ENCODE data around the gene ATP2B3. TPM values are rescaled to one million over a fixed set of nuclear protein-coding genes. Genes with fewer than 3 reads are reported as not detected.

Gene ATP2B3
- polyA plus RNA-seq, 3 donors = 0.01 TPM; not detected in 2

DNA sequence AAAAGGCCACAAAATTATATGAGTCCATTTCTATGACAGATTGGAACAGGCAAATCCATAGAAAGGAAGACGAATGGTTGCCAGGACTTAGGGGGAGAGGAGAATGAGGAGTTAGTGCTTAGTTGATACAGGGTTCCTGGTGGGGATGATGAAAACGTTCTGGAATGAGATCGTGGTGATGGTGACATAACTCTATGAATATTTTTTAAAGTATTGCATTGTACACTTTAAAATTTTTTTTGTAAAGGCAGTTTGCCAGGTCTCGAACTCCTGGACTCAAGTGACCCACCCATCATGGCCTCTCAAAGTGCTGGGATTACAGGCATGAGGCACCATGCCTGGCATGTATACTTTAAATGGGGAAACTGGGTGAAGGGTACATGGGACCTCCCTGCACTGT lies 91.4 kb downstream of the ATP2B3 start:
- Mint-ChIP-seq H3K4me1 (peaks cover 25% of the 10 kb centered on the region), H3K27me3 (ENCODE audit: low read depth in 3 of 3) (peaks cover 9 to 37% (median 28%) of the 10 kb centered on the region in 3 donors), H3K9me3 (peaks cover 0 to 11% (median 5%) of the 10 kb centered on the region in 7 donors), H3K27ac (peak overlapping the region in 5 of 7 donors; percentile 12 to 69 (median 47)), H3K36me3 (no peaks in the 10 kb centered on the region), H3K4me3 (peak overlapping the region in 1 of 2 donors; percentile 13)
- no peak for DNase-seq
- no peaks in the 10 kb centered on the region for H3K9me3 ChIP-seq (replicated peaks in 1 of 2; ENCODE audit: control insufficient read depth in 1 of 2, insufficient read depth in 1 of 2, low read length in 2 of 2)
- H3K27me3 ChIP-seq (ENCODE audit: control insufficient read depth in 2 of 2, insufficient read depth in 2 of 2, low read length in 2 of 2) = peaks cover 0 to 8% of the 10 kb centered on the region in 2 donors
- no peak overlapping the region for H3K4me3 ChIP-seq (replicated peaks in 1 of 3; ENCODE audit: low read depth in 2 of 3, low read length in 3 of 3)
- H3K9ac ChIP-seq (ENCODE audit: insufficient read depth, low read length, poor library complexity, severe bottlenecking) = no peak overlapping the region
- H2AFZ ChIP-seq (ENCODE audit: insufficient read depth, low read depth, low read length, poor library complexity, severe bottlenecking) = no peak overlapping the region
- H3K79me2 ChIP-seq (ENCODE audit: insufficient read depth, low read length) = no peaks in the 10 kb centered on the region
- peaks cover 17 to 22% of the 10 kb centered on the region in 2 donors for H3K4me1 ChIP-seq (ENCODE audit: control insufficient read depth in 1 of 2, insufficient read depth in 2 of 2, low read length in 2 of 2)
- no peaks in the 10 kb centered on the region for H4K20me1 ChIP-seq (ENCODE audit: insufficient read depth, low read length)
- H3K27ac ChIP-seq (ENCODE audit: low read depth in 1 of 2, low read length in 2 of 2) = no peak overlapping the region
- H3K36me3 ChIP-seq (replicated peaks in 1 of 2; ENCODE audit: control insufficient read depth in 1 of 2, insufficient read depth in 2 of 2, low read length in 2 of 2) = no peaks in the 10 kb centered on the region
- WGBS (ENCODE audit: insufficient coverage) = no CpG with 5 or more reads among the region's 4 CpGs
- TF ChIP-seq CTCF (IDR thresholded peaks at IDR 0.05) = no peak
- intact Hi-C loops (cut with micrococcal nuclease) = no loop called here
- H3K4me2 ChIP-seq (replicated peaks; ENCODE audit: extremely low read depth, low read length, poor library complexity, severe bottlenecking) = no peak overlapping the region

GRCh38 chrX:153609917-153610835 lies 92.7 kb downstream of the ATP2B3 start:
- H3K9ac ChIP-seq (ENCODE audit: insufficient read depth, low read length, poor library complexity, severe bottlenecking) = no peak overlapping the region
- WGBS (ENCODE audit: insufficient coverage) = 6% methylated on average over 32 of the region's 63 CpGs

More at GRCh38 chrX:153609917-153610835, 92.7 kb downstream of the ATP2B3 start:
- TF ChIP-seq CTCF (IDR thresholded peaks at IDR 0.05) = peak; percentile 84
- peak; percentile 44 to 61 (median 50) for DNase-seq
- H3K27ac Mint-ChIP-seq = peak overlapping the region in 1 of 7 donors; percentile 56
- no peaks in the 10 kb centered on the region for H3K79me2 ChIP-seq (ENCODE audit: insufficient read depth, low read length)
- peaks cover 0 to 8% of the 10 kb centered on the region in 2 donors for H3K27me3 ChIP-seq (ENCODE audit: control insufficient read depth in 2 of 2, insufficient read depth in 2 of 2, low read length in 2 of 2)
- H2AFZ ChIP-seq (ENCODE audit: insufficient read depth, low read depth, low read length, poor library complexity, severe bottlenecking) = peak overlapping the region; percentile 63
- peak overlapping the region; percentile 24 to 71 (median 32) for H3K4me3 ChIP-seq (replicated peaks in 1 of 3; ENCODE audit: low read depth in 2 of 3, low read length in 3 of 3)
- H4K20me1 ChIP-seq (ENCODE audit: insufficient read depth, low read length) = no peaks in the 10 kb centered on the region
- H3K4me2 ChIP-seq (replicated peaks; ENCODE audit: extremely low read depth, low read length, poor library complexity, severe bottlenecking) = peak overlapping the region; percentile 81
- H3K9me3 ChIP-seq (replicated peaks in 1 of 2; ENCODE audit: control insufficient read depth in 1 of 2, insufficient read depth in 1 of 2, low read length in 2 of 2) = no peaks in the 10 kb centered on the region
- H3K27me3 Mint-ChIP-seq (ENCODE audit: low read depth in 3 of 3) = peaks cover 9 to 36% (median 33%) of the 10 kb centered on the region in 3 donors
- no peak overlapping the region for H3K27ac ChIP-seq (ENCODE audit: low read depth in 1 of 2, low read length in 2 of 2)
- H3K4me1 Mint-ChIP-seq = peaks cover 19% of the 10 kb centered on the region
- H3K4me3 Mint-ChIP-seq = peak overlapping the region; percentile 81 to 85
- H3K36me3 Mint-ChIP-seq = no peaks in the 10 kb centered on the region
- H3K4me1 ChIP-seq (ENCODE audit: control insufficient read depth in 1 of 2, insufficient read depth in 2 of 2, low read length in 2 of 2) = peaks cover 17 to 22% of the 10 kb centered on the region in 2 donors
- H3K36me3 ChIP-seq (replicated peaks in 1 of 2; ENCODE audit: control insufficient read depth in 1 of 2, insufficient read depth in 2 of 2, low read length in 2 of 2) = no peaks in the 10 kb centered on the region
- peaks cover 0 to 16% (median 5%) of the 10 kb centered on the region in 7 donors for H3K9me3 Mint-ChIP-seq
- intact Hi-C loops (cut with micrococcal nuclease) = no loop called here

Measured in CD14-positive monocyte (primary cell).